Measurements from ENCODE around the gene PCDHA4.
"Not testable (repeated sequence)": the region's sequence is repeated elsewhere in the genome, so short reads cannot be mapped to it uniquely, and the experiment has no call there.

- not testable (repeated sequence) for TF ChIP-seq PKNOX1 (IDR thresholded peaks at IDR 0.05); BHLHE40 (IDR thresholded peaks at IDR 0.05; ENCODE audit: borderline replicate concordance); L3MBTL2 (conservative IDR thresholded peaks at IDR 0.05)
These were observed 43.2 kb downstream of the PCDHA4 start for GRCh38 chr5:140849831-140850634.
